GM12873 (cell line): ENCODE results near the gene CD164.

Experiments used
- CTCF ChIP-seq: IDR thresholded peaks from 2 replicates; pipeline ENCODE4 v1.5.1; 2012; ENCODE audit warnings: low read depth, mild to moderate bottlenecking, moderate library complexity, low read length, control low read depth; ENCODE audit not compliant: insufficient read depth; ENCODE audit errors: missing control alignments

Gene CD164

DNA sequence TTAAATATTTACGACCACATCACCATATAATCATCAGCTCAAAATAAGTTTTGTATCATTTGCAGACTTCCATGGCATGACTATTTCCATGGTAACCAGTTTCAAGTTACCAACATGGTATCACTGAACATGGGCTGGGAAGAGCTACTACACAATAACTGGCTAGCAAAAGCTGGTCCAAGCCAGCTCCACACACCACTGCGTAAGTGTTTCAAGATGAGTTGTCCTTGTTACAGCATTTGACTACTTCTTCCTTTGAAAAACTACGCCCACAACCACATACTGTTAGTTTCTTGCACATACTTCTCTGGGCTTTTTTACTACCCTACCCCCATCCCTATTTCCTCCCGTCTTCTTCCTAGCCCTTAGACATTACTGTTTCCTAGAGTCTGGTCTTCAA is 8.5 kb downstream of the CD164 start:
- no peak for TF ChIP-seq CTCF

DNA sequence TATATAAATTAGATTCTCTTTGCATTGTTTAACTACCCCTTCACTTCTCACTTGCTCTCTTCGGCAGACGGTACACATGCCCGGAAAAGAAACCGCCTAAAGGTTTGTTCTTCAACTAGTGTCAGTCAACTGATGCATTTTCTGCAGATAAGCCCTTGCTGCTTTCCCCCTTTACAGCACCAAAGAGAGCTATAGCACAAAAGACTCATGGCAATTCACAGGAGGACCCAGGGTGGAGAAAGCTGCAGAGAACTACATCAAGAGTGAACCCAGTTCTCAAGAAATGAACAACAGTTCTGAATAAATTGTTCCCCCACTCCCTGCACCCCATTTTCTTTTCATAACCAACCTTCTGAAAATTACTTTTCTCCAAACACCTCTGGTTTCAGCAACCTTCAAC is 8.9 kb downstream of the CD164 start:
- TF ChIP-seq CTCF, result no peak

DNA sequence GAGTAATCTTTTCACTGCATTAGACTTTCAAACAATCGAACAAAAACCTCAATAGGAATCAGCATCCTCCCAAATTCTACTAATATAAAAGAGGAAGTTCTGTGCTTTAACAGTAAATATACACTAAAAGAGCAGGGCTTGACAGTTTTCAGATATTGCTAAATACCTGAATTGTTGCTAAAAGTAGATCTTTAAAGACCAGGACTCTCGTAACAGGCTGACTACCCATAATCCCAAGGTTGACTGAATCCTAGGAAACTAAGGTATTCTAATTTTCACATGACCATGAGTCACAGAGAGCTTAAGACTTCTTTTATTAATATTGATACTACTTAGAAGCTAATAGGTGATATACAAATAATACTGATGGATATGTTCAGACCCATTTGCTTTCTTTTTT is 10.1 kb downstream of the CD164 start:
- no peak for TF ChIP-seq CTCF

GRCh38 chr6:109370792-109371191 is 11.5 kb downstream of the CD164 start:
- no peak for TF ChIP-seq CTCF

- no peak for TF ChIP-seq CTCF
Observed at GRCh38 chr6:109370336-109370735, 11.9 kb downstream of the CD164 start.

DNA sequence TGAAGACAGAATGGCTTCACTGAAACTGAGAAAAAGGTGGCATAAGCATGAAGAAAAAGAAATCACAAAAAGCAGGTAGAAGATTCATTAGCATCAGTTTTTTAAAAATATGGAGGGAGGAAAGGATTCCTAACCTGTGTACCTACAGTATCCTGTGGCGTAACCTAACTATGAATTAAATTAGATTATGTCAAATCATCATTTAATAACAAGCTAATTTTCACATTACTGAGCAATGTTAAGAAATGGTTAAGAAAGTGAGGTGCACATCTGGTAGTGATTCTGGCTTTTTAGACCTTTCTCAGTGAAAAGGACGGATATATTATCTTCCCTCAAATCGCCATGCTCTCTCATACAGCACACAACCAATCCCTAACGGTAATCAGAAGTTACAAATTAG is 12.5 kb downstream of the CD164 start:
- TF ChIP-seq CTCF, result no peak

DNA sequence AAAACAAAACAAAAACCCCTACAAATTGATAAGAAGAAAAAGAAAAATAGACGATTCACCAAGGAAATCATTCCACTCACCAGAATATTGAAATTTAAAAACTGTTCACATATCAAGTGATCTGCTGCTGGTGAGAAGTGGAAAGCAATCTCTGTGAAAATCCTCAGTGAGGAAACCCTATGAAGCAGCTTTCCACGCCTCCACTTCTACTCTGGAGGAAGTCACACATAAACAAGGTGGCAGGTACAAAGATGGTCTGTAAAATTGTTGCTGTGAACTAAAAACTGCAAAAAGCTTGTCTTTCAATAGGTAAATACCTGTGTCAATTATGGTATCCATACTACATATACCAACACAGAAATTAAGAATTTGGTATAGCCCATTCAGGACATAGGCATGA is 18.5 kb downstream of the CD164 start:
- TF ChIP-seq CTCF, result no peak
